Lower leg skin (tissue), 4 donors: ENCODE measurements around the gene FOXL2. TPM values are rescaled to one million over a fixed set of nuclear protein-coding genes. Genes with fewer than 3 reads are reported as not detected.
"Not testable (repeated sequence)": the region's sequence is repeated elsewhere in the genome, so short reads cannot be mapped to it uniquely, and the experiment has no call there.

Experiments
- DNase-seq, 2 donors: peaks; one replicate each; pipeline ENCODE4 v3.0.0-alpha.2; 2019; ENCODE audit warnings: low spot score in 2 of 2
- H3K4me3 ChIP-seq: fragments of 200-600 bp; sonication (generic); 2 replicates; pipeline ENCODE4 v1.5.1; 2017; ENCODE audit warnings: mild to moderate bottlenecking, low read depth; ENCODE audit not compliant: poor library complexity, severe bottlenecking
- CTCF ChIP-seq, 3 donors: fragments of 450-650 bp; IDR thresholded peaks; one replicate each; pipeline ENCODE4 v1.5.1; 2016; ENCODE audit warnings: antibody characterized with exemption in 3 of 3, mild to moderate bottlenecking in 3 of 3, moderate library complexity in 2 of 3
- POLR2A ChIP-seq, 2 donors: fragments of 450-650 bp; IDR thresholded peaks; one replicate each; pipeline ENCODE4 v1.6.1; 2016 to 2017; ENCODE audit warnings: antibody characterized with exemption in 2 of 2, mild to moderate bottlenecking in 1 of 2, moderate library complexity in 1 of 2
- WGBS, 2 donors: methylation state at CpG; one replicate each; pipeline ENCODE4 v1.1.5; 2018; 5-methylcytosine and 5-hydroxymethylcytosine counted together
- intact Hi-C: fragments of 100-400 bp; cut with DNase I; formaldehyde crosslinking; loops from one replicate; pipeline ENCODE4 v1.15.0; 2023; ENCODE audit warnings: low total_unique reads
- total RNA-seq, 4 donors: library from RNA; depleted of rRNA; stranded (reverse); fragments of >200 nt; gene quantifications; one replicate each; pipeline ENCODE4 v1.1.0, GENCODE V29; 2016

Gene FOXL2
- total RNA-seq, 4 donors from 2014 or later: not detected

- intact Hi-C loops: no loop called here
- DNase-seq: no peak
- TF ChIP-seq CTCF (IDR thresholded peaks at IDR 0.05) (no peak), POLR2A (IDR thresholded peaks at IDR 0.05) (no peak)
- 80 to 91% methylated on average over 4 of the region's 4 CpGs for WGBS, 2 donors
- H3K4me3 ChIP-seq: no peak overlapping the region
Measured at GRCh38 chr3:138933068-138933668, 13.8 kb downstream of the FOXL2 start.

GRCh38 chr3:138928727-138929372, 18.1 kb downstream of the FOXL2 start:
- 93 to 95% methylated on average over 34 to 42 of the region's 42 CpGs for WGBS, 2 donors
- intact Hi-C loops: loop anchor here (5.0 kb wide), 1 partner anchor 517 kb away; no protein-coding TSS in a partner anchor
- no peak for DNase-seq
- TF ChIP-seq CTCF (IDR thresholded peaks at IDR 0.05) (no peak), POLR2A (IDR thresholded peaks at IDR 0.05) (no peak)
- no peak overlapping the region for H3K4me3 ChIP-seq

- intact Hi-C loops: no loop called here
- 29% methylated on average over 6 of the region's 6 CpGs for WGBS, 2 donors
- H3K4me3 ChIP-seq: no peak overlapping the region
- TF ChIP-seq POLR2A (IDR thresholded peaks at IDR 0.05) (no peak), CTCF (IDR thresholded peaks at IDR 0.05) (peak in 1 of 3 donors; percentile 56)
- DNase-seq: peak; percentile 75 to 96
Measured at GRCh38 chr3:138923531-138923994, 23.4 kb downstream of the FOXL2 start.

- WGBS, 2 donors: 86 to 88% methylated on average over 6 of the region's 6 CpGs
- intact Hi-C loops, H3K4me3 ChIP-seq, DNase-seq: not testable (repeated sequence)
Measured at GRCh38 chr3:138922400-138922799, 24.5 kb downstream of the FOXL2 start.

- no peak for DNase-seq
- no peak overlapping the region for H3K4me3 ChIP-seq
- 66 to 69% methylated on average over 8 of the region's 8 CpGs for WGBS, 2 donors
- intact Hi-C loops: no loop called here
- TF ChIP-seq POLR2A (IDR thresholded peaks at IDR 0.05): no peak
- no peak for TF ChIP-seq CTCF (IDR thresholded peaks at IDR 0.05)
Measured at GRCh38 chr3:138921316-138922292, 25.3 kb downstream of the FOXL2 start.

- TF ChIP-seq POLR2A (IDR thresholded peaks at IDR 0.05) (no peak), CTCF (IDR thresholded peaks at IDR 0.05) (no peak)
- 66 to 68% methylated on average over 4 of the region's 4 CpGs for WGBS, 2 donors
- intact Hi-C loops: loop anchor here (5.0 kb wide), 1 partner anchor 222 kb away; no protein-coding TSS in a partner anchor
Measured at GRCh38 chr3:138919325-138919724, 27.6 kb downstream of the FOXL2 start.

More at GRCh38 chr3:138919325-138919724, 27.6 kb downstream of the FOXL2 start:
- DNase-seq: no peak
- H3K4me3 ChIP-seq: no peak overlapping the region
